ENCODE data around the gene SLC16A11. TPM values are rescaled to one million over a fixed set of nuclear protein-coding genes. Genes with fewer than 3 reads are reported as not detected.

Gene SLC16A11
- total and polyA plus RNA-seq, 9 of the 15 experiments (the other 6 are each of a cell fraction or from before 2014, with no cell fraction given): not detected

DNA sequence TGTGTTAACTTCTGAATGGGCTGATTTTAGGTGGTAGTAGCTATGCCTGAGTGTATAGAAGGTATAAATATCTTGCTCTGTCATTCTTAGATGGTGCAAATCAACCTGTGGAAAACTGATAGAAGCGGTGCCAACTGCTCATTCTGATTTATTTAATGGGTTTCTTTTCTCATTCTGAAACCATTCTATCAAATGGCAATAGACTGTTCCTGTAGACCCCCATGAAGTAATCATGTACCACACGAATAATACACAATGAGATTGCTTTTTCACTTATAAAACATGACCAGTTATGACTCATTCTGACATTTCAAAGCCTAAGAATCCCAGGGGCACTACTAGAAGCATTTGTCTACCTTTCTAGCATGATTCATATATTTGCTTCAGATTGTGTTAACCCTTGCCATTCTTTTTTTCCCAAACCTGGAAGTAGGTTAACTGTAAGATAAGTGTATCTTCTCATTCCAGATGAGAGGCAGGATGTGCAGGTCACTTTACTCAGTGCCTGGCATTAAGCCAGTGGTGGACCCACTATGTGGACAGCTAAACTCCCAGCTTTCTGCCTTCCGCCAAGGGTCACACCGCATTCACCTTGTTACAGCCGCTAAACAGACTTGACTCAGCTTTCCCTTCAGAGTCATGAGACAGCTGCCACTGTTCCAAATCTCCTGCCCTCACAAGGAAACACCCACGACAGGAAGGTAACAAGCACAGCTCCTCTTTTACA is 16.4 kb upstream of the SLC16A11 start (continued):
- TF ChIP-seq ZNF277 (CRISPR knock-in tag; IDR thresholded peaks at IDR 0.05; ENCODE audit: borderline replicate concordance) (no peak), ZEB2 (IDR thresholded peaks at IDR 0.05) (0 out of 2 replicates have a peak, but pooled peaks have one; percentile 58), GABPA (tag; conservative IDR thresholded peaks at IDR 0.05; ENCODE audit: low read depth) (peak; percentile 36; the same call in 1 of the 2 replicates), NR2C2 (CRISPR knock-in tag; IDR thresholded peaks at IDR 0.05) (no peak), NR2C2 (tag; IDR thresholded peaks at IDR 0.05) (peak; percentile 49; the same call in 1 of the 2 replicates), SOX6 (IDR thresholded peaks at IDR 0.05) (peak; percentile 53; the same call in 1 of the 2 replicates), ZNF384 (IDR thresholded peaks at IDR 0.05; ENCODE audit: low read depth, low read length) (peak; percentile 81), HCFC1 (IDR thresholded peaks at IDR 0.05; ENCODE audit: low read depth, low read length) (no peak), NCOR1 (IDR thresholded peaks at IDR 0.05) (peak; percentile 12; the same call in 1 of the 2 replicates), FUS (optimal IDR thresholded peaks at IDR 0.05; ENCODE audit: low read depth, low read length) (no peak), HNRNPLL (IDR thresholded peaks at IDR 0.05; ENCODE audit: low read depth, low read length, poor library complexity, severe bottlenecking) (no peak), ZKSCAN1 (IDR thresholded peaks at IDR 0.05; ENCODE audit: low read depth, low read length) (peak; percentile 97), HMBOX1 (IDR thresholded peaks at IDR 0.05) (peak; percentile 44; the same call in 1 of the 2 replicates), TEAD4 (IDR thresholded peaks at IDR 0.05; ENCODE audit: low read length) (peak; percentile 67), TEAD4 (CRISPR knock-in tag; IDR thresholded peaks at IDR 0.05; ENCODE audit: borderline replicate concordance) (no peak), SP2 (IDR thresholded peaks at IDR 0.05; ENCODE audit: extremely low read depth, low read depth, low read length, poor library complexity, severe bottlenecking) (no peak), MXI1 (IDR thresholded peaks at IDR 0.05; ENCODE audit: low read depth, low read length) (no peak), L3MBTL2 (IDR thresholded peaks at IDR 0.05) (no peak), ZBTB17 (CRISPR knock-in tag; IDR thresholded peaks at IDR 0.05) (no peak), KDM1A (IDR thresholded peaks at IDR 0.05) (peak; percentile 61 to 75), FOSL1 (tag; conservative IDR thresholded peaks at IDR 0.05) (peak; percentile 93)
- TF ChIP-seq, protein P1, sequence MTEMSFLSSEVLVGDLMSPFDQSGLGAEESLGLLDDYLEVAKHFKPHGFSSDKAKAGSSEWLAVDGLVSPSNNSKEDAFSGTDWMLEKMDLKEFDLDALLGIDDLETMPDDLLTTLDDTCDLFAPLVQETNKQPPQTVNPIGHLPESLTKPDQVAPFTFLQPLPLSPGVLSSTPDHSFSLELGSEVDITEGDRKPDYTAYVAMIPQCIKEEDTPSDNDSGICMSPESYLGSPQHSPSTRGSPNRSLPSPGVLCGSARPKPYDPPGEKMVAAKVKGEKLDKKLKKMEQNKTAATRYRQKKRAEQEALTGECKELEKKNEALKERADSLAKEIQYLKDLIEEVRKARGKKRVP (CRISPR knock-in tag; IDR thresholded peaks at IDR 0.05): no peak
- TF ChIP-seq, protein P2, sequence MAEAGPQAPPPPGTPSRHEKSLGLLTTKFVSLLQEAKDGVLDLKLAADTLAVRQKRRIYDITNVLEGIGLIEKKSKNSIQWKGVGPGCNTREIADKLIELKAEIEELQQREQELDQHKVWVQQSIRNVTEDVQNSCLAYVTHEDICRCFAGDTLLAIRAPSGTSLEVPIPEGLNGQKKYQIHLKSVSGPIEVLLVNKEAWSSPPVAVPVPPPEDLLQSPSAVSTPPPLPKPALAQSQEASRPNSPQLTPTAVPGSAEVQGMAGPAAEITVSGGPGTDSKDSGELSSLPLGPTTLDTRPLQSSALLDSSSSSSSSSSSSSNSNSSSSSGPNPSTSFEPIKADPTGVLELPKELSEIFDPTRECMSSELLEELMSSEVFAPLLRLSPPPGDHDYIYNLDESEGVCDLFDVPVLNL (CRISPR knock-in tag; IDR thresholded peaks at IDR 0.05; ENCODE audit: low read depth): no peak
- TF ChIP-seq, protein P3, sequence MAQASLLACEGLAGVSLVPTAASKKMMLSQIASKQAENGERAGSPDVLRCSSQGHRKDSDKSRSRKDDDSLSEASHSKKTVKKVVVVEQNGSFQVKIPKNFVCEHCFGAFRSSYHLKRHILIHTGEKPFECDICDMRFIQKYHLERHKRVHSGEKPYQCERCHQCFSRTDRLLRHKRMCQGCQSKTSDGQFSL (CRISPR knock-in tag; IDR thresholded peaks at IDR 0.05): no peak
- TF ChIP-seq, protein P3 (tag; IDR thresholded peaks at IDR 0.05): no peak
